H1 (cell line): ENCODE measurements around the gene SEL1L2. TPM values are rescaled to one million over a fixed set of nuclear protein-coding genes. Genes with fewer than 3 reads are reported as not detected.
A peak's percentile ranks its signal among the peaks of the same experiment; 100 is the strongest.

Source experiments
- CTCF ChIA-PET: fragments of 300-600 bp; sonication (Branson Sonifier 250); formaldehyde crosslinking; loops from one replicate; lab custom pipeline; 2021; ENCODE audit not compliant: partially characterized antibody; lab: Charles Lee
- POLR2A ChIA-PET: fragments of 300-600 bp; sonication (Branson Sonifier 250); formaldehyde crosslinking; loops from one replicate; lab custom pipeline; 2021; ENCODE audit warnings: inconsistent platforms; ENCODE audit not compliant: partially characterized antibody; lab: Charles Lee
- DNase-seq, 2 experiments: peaks; one replicate each; pipeline versions ENCODE4 v3.0.0 to v3.0.0-alpha.2; 2010 to 2022; ENCODE audit warnings: low spot score in 2 of 2, low read depth in 1 of 2, mixed read lengths in 1 of 2
- FAIRE-seq: peaks from 2 replicates; lab custom pipeline; 2011; peaks lifted over from hg19 to GRCh38; lab: Jason Lieb, UNC
- H2AFZ ChIP-seq: 2 replicates; pipeline ENCODE4 v1.8.1; 2012; ENCODE audit warnings: low read length, inconsistent platforms
- H2AK5ac ChIP-seq: 2 replicates; pipeline ENCODE4 v1.6.1; 2013; ENCODE audit warnings: low read depth, low read length
- H2BK120ac ChIP-seq: replicated peaks from 2 replicates; pipeline ENCODE3; 2013; ENCODE audit warnings: low read depth, low read length, inconsistent platforms
- H2BK12ac ChIP-seq: 2 replicates; pipeline ENCODE4 v1.6.1; 2013; ENCODE audit warnings: low read depth, low read length
- H2BK15ac ChIP-seq: 2 replicates; pipeline ENCODE4 v1.6.1; 2013; ENCODE audit warnings: low read length
- H2BK20ac ChIP-seq: 2 replicates; pipeline ENCODE4 v1.6.1; 2013; ENCODE audit warnings: low read length
- H2BK5ac ChIP-seq: 2 replicates; pipeline ENCODE4 v1.6.1; 2013; ENCODE audit warnings: low read depth, low read length
- H3K14ac ChIP-seq: 2 replicates; pipeline ENCODE4 v1.6.1; 2013; ENCODE audit warnings: inconsistent platforms; ENCODE audit not compliant: insufficient read length
- H3K18ac ChIP-seq: 2 replicates; pipeline ENCODE4 v1.6.1; 2013; ENCODE audit warnings: low read length; ENCODE audit errors: extremely low read depth
- H3K23ac ChIP-seq: 2 replicates; pipeline ENCODE4 v1.6.1; 2013; ENCODE audit warnings: inconsistent platforms; ENCODE audit not compliant: insufficient read length
- H3K23me2 ChIP-seq: 2 replicates; pipeline ENCODE4 v1.6.1; 2013; ENCODE audit warnings: low read depth, low read length
- H3K27ac ChIP-seq: 2 replicates; pipeline ENCODE4 v1.6.1; 2011; ENCODE audit warnings: low read depth, low read length, inconsistent platforms
- H3K27me3 ChIP-seq, 4 experiments: replicated peaks in 1 of 4; 1 replicate in 1 of 4; 2 replicates in 3 of 4; pipeline versions ENCODE4 v1.6.1 to v1.8.1; 2011 to 2013; ENCODE audit warnings: low read length in 3 of 4, mild to moderate bottlenecking in 3 of 4, inconsistent platforms in 2 of 4, mixed read lengths in 2 of 4, moderate library complexity in 1 of 4; ENCODE audit not compliant: control insufficient read depth in 3 of 4, insufficient read depth in 3 of 4; ENCODE audit errors: extremely low read depth in 1 of 4
- H3K36me3 ChIP-seq, 4 experiments: 2 replicates each; pipeline versions ENCODE4 v1.6.1 to v1.8.1; 2011 to 2013; ENCODE audit warnings: mild to moderate bottlenecking in 4 of 4, low read length in 3 of 4, moderate library complexity in 2 of 4, control low read depth in 1 of 4, inconsistent platforms in 1 of 4; ENCODE audit not compliant: insufficient read depth in 4 of 4, control insufficient read depth in 2 of 4
- H3K4ac ChIP-seq: replicated peaks from 2 replicates; pipeline ENCODE3; 2013; ENCODE audit warnings: low read length, low read depth, mixed read lengths, inconsistent platforms; ENCODE audit not compliant: insufficient read length
- H3K4me1 ChIP-seq, 4 experiments: replicated peaks in 1 of 4; 1 replicate in 1 of 4; 2 replicates in 3 of 4; pipeline versions ENCODE4 v1.6.1 to v1.8.1; 2011 to 2013; ENCODE audit warnings: low read length in 3 of 4, inconsistent platforms in 2 of 4, mixed read lengths in 1 of 4; ENCODE audit not compliant: insufficient read depth in 4 of 4, control insufficient read depth in 3 of 4
- H3K4me2 ChIP-seq, 2 experiments: 2 replicates each; pipeline versions ENCODE4 v1.6.1 to v1.8.1; 2011 to 2013; ENCODE audit warnings: low read depth in 2 of 2, low read length in 2 of 2, control low read depth in 1 of 2, inconsistent platforms in 1 of 2, mild to moderate bottlenecking in 1 of 2; ENCODE audit not compliant: insufficient read depth in 1 of 2
- H3K4me3 ChIP-seq, 4 experiments: fragments of 200-600, 300-600 bp in 1 of 4; sonication (generic), shearing (Covaris generic), sonication (Bioruptor Twin) in 1 of 4; 2 replicates each; pipeline versions ENCODE4 v1.5.1 to v1.8.1; 2011 to 2016; ENCODE audit warnings: low read length in 4 of 4, low read depth in 3 of 4, control low read depth in 2 of 4, inconsistent platforms in 2 of 4, mild to moderate bottlenecking in 2 of 4, mixed read lengths in 1 of 4, moderate library complexity in 1 of 4; ENCODE audit not compliant: insufficient read depth in 2 of 4; ENCODE audit errors: extremely low read depth in 1 of 4
- H3K56ac ChIP-seq: replicated peaks from 2 replicates; pipeline ENCODE3; 2013; ENCODE audit warnings: low read depth, mild to moderate bottlenecking, mixed read lengths, low read length, inconsistent platforms; ENCODE audit not compliant: insufficient read length
- H3K79me1 ChIP-seq: 2 replicates; pipeline ENCODE4 v1.6.1; 2013; ENCODE audit warnings: low read depth, low read length, control low read depth
- H3K79me2 ChIP-seq, 2 experiments: 2 replicates each; pipeline versions ENCODE4 v1.6.1 to v1.8.1; 2012 to 2013; ENCODE audit warnings: low read length in 2 of 2, mild to moderate bottlenecking in 2 of 2, inconsistent platforms in 1 of 2; ENCODE audit not compliant: insufficient read depth in 2 of 2, control insufficient read depth in 1 of 2
- H3K9ac ChIP-seq, 4 experiments: replicated peaks in 1 of 4; 1 replicate in 1 of 4; 2 replicates in 3 of 4; pipeline versions ENCODE4 v1.6.1 to v1.8.1; 2011 to 2013; ENCODE audit warnings: low read depth in 3 of 4, low read length in 3 of 4, control low read depth in 2 of 4, mild to moderate bottlenecking in 2 of 4, moderate library complexity in 2 of 4, inconsistent platforms in 1 of 4; ENCODE audit errors: extremely low read depth in 1 of 4
- H3K9me3 ChIP-seq, 2 experiments: 2 replicates each; pipeline versions ENCODE4 v1.6.1 to v1.8.1; 2012 to 2013; ENCODE audit warnings: mild to moderate bottlenecking in 2 of 2, moderate library complexity in 2 of 2, control low read depth in 1 of 2, inconsistent platforms in 1 of 2, low read depth in 1 of 2, low read length in 1 of 2, mixed read lengths in 1 of 2; ENCODE audit not compliant: insufficient read depth in 2 of 2
- H4K20me1 ChIP-seq, 2 experiments: replicated peaks in 1 of 2; 2 replicates each; pipeline versions ENCODE3 to v1.8.1; 2011 to 2013; ENCODE audit warnings: inconsistent platforms in 2 of 2, low read length in 2 of 2, mild to moderate bottlenecking in 1 of 2; ENCODE audit not compliant: insufficient read depth in 2 of 2, control insufficient read depth in 1 of 2
- H4K5ac ChIP-seq: 2 replicates; pipeline ENCODE4 v1.6.1; 2013; ENCODE audit warnings: low read length, low read depth, mixed read lengths, inconsistent platforms; ENCODE audit not compliant: insufficient read length
- H4K8ac ChIP-seq: 2 replicates; pipeline ENCODE4 v1.8.0; 2013; ENCODE audit warnings: mild to moderate bottlenecking, moderate library complexity, low read length, inconsistent platforms; ENCODE audit not compliant: insufficient read depth; ENCODE audit errors: extremely low read depth
- H4K91ac ChIP-seq: replicated peaks from 2 replicates; pipeline ENCODE3; 2013; ENCODE audit warnings: low read length, mixed read lengths, inconsistent platforms; ENCODE audit not compliant: insufficient read length
- EGR1 ChIP-seq: IDR thresholded peaks from 2 replicates; pipeline ENCODE4 v1.6.1; 2011; ENCODE audit warnings: low read depth, low read length, borderline replicate concordance
- PHF8 ChIP-seq: fragments of 200-600 bp; sonication (generic); conservative IDR thresholded peaks from 2 replicates; pipeline ENCODE4 v1.7.1; 2012; ENCODE audit warnings: low read depth, mild to moderate bottlenecking, inconsistent platforms, low read length, moderate library complexity
- SAP30 ChIP-seq: fragments of 300-600 bp; sonication (generic); IDR thresholded peaks from 2 replicates; pipeline ENCODE4 v1.7.1; 2012; ENCODE audit warnings: low read length, moderate library complexity, mild to moderate bottlenecking, inconsistent platforms; ENCODE audit not compliant: insufficient read depth, insufficient replicate concordance
- SIN3A ChIP-seq, 2 experiments: IDR thresholded peaks in 1 of 2; conservative IDR thresholded peaks in 1 of 2; 2 replicates each; pipeline ENCODE4 v1.6.1; 2011 to 2012; ENCODE audit warnings: low read length in 2 of 2, improper control_type of control experiment in 1 of 2, low read depth in 1 of 2, mild to moderate bottlenecking in 1 of 2
- TBP ChIP-seq: IDR thresholded peaks from 2 replicates; pipeline ENCODE4 v1.6.1; 2011; ENCODE audit warnings: low read depth, low read length, improper control_type of control experiment
- WGBS, 2 experiments: shearing (Covaris generic) in 1 of 2; methylation state at CpG; one replicate each; pipeline versions ENCODE4 v1.1.6 to v1.1.7; 2013 to 2015; ENCODE audit warnings: low lambda C conversion rate in 2 of 2, mixed read lengths in 2 of 2, inconsistent platforms in 1 of 2, low coverage in 1 of 2, missing lambda C conversion rate in 1 of 2; ENCODE audit not compliant: insufficient replicate concordance in 2 of 2, insufficient coverage in 1 of 2, insufficient read length in 1 of 2; ENCODE audit errors: extremely low coverage in 1 of 2, missing lambda C conversion rate in 1 of 2; 5-methylcytosine and 5-hydroxymethylcytosine counted together
- polyA plus RNA-seq, 7 experiments: library from polyadenylated mRNA; depleted of rRNA in 3 of 7; stranded (reverse) in 5 of 7; unstranded in 2 of 7; fragments of >200 nt in 5 of 7; fragments of 200-250 nt in 2 of 7; gene quantifications; 1 replicate in 5 of 7; 2 replicates in 1 of 7; 4 replicates in 1 of 7; pipeline versions ENCODE4 v1.2.1 to v1.2.3, GENCODE V29; 2011 to 2013; ENCODE audit warnings: missing spikeins in 2 of 7, mixed read lengths in 2 of 7
- total RNA-seq: library from RNA; stranded (reverse); fragmentation: NEBNext Ultra II Directional; extraction: Animal tissue kit (Norgen Biotek cat#: 25700); gene quantifications from 2 replicates; pipeline ENCODE4 v1.2.1, GENCODE V29; 2021
- TF ChIP-seq, protein P1 (sequence below): IDR thresholded peaks from 2 replicates; pipeline ENCODE4 v1.6.1; 2012; ENCODE audit warnings: low read length, inconsistent platforms

Gene SEL1L2
- total and polyA plus RNA-seq, 2 of the 8 experiments (the other 6 are each of a cell fraction or from before 2014, with no cell fraction given): not detected

DNA sequence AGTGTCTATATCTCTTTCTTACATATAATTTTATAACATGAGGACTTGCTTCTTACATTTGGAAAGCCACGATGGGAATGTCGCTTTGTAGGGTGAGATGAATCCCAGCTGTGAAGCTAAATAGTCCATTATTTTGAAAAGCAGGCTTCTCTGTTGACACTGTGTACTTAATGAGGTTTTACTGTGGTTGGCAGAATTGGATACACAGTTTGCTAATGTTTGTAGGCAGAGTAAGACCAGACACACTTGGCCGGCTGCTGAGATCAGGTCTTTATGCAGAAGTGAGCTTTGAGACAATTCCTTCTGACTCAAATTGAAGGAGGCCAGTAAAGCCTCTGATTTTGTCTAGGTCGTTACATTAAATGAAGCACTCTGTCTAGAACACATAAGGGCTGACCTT is 112.6 kb downstream of the SEL1L2 start:
- CTCF ChIA-PET: interaction anchor here (1.1 kb wide), 1 partner anchor 90 kb away, joined by 3 read pairs; no protein-coding TSS in a partner anchor
- 63% methylated on average over 4 of the region's 4 CpGs; no CpG with 5 or more reads in 1 of the 2 experiments for WGBS, 2 experiments
- no peak for FAIRE-seq

More for the DNA sequence above, 112.6 kb downstream of the SEL1L2 start:
- POLR2A ChIA-PET: no interaction called here
- Histone ChIP-seq H3K36me3 (no peaks in the 10 kb centered on the region), H2BK120ac (no peak overlapping the region), H4K5ac (no peak overlapping the region), H2AK5ac (no peak overlapping the region), H2BK5ac (no peak overlapping the region), H3K27me3 (no peaks in the 10 kb centered on the region)
- TF ChIP-seq PHF8 (no peak), SAP30 (no peak), SIN3A (conservative IDR thresholded peaks at IDR 0.05 in 1 of 2, IDR thresholded peaks at IDR 0.05 in 1 of 2; ENCODE audit: low read depth in 1 of 2, low read length in 2 of 2) (no peak), TBP (no peak), EGR1 (no peak)
- TF ChIP-seq, protein P1, sequence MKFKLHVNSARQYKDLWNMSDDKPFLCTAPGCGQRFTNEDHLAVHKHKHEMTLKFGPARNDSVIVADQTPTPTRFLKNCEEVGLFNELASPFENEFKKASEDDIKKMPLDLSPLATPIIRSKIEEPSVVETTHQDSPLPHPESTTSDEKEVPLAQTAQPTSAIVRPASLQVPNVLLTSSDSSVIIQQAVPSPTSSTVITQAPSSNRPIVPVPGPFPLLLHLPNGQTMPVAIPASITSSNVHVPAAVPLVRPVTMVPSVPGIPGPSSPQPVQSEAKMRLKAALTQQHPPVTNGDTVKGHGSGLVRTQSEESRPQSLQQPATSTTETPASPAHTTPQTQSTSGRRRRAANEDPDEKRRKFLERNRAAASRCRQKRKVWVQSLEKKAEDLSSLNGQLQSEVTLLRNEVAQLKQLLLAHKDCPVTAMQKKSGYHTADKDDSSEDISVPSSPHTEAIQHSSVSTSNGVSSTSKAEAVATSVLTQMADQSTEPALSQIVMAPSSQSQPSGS: no peak
- TF ChIP-seq, all 59 proteins: peak for 0
- H2AFZ ChIP-seq: peak overlapping the region; percentile 40; the same call in 1 of the 2 replicates
- H2BK15ac ChIP-seq: no peak overlapping the region
- no peak overlapping the region for H4K8ac ChIP-seq
- no peak overlapping the region for H3K18ac ChIP-seq
- no peak overlapping the region for H3K27ac ChIP-seq
- no peaks in the 10 kb centered on the region for H4K20me1 ChIP-seq
- H3K23me2 ChIP-seq: peaks cover 2% of the 10 kb centered on the region; the same call in 1 of the 2 replicates
- no peak overlapping the region for H2BK20ac ChIP-seq
- H2BK12ac ChIP-seq: no peak overlapping the region
- H3K9me3 ChIP-seq: no peaks in the 10 kb centered on the region
- no peaks in the 10 kb centered on the region for H3K79me2 ChIP-seq
- no peak overlapping the region for H3K14ac ChIP-seq
- no peak overlapping the region for H3K23ac ChIP-seq
- DNase-seq: no peak
- H3K4me1 ChIP-seq: peaks cover 6 to 19% (median 19%) of the 10 kb centered on the region in 4 experiments
- no peak overlapping the region for H4K91ac ChIP-seq
- no peak overlapping the region for H3K4me3 ChIP-seq
- no peak overlapping the region for H3K4ac ChIP-seq
- no peak overlapping the region for H3K4me2 ChIP-seq
- no peak overlapping the region for H3K9ac ChIP-seq
- no peaks in the 10 kb centered on the region for H3K79me1 ChIP-seq
- no peak overlapping the region for H3K56ac ChIP-seq
